ENCODE data around the gene CFAP65. TPM values are rescaled to one million over a fixed set of nuclear protein-coding genes. Genes with fewer than 3 reads are reported as not detected.

Gene CFAP65
- total RNA-seq, 1 donor from 2014 or later, result 0.80 TPM

GRCh38 chr2:218963601-218964000 lies 77.7 kb downstream of the CFAP65 start:
- Histone ChIP-seq H3K4me1 (peaks cover 27% of the 10 kb centered on the region), H3F3A (ENCODE audit: low read depth) (peaks cover 15% of the 10 kb centered on the region), H3K79me2 (ENCODE audit: low read depth) (no peaks in the 10 kb centered on the region), H3K4me2 (peak overlapping the region; percentile 77), H3K27ac (no peak overlapping the region), H3K36me3 (no peaks in the 10 kb centered on the region), H4K20me1 (ENCODE audit: low read depth) (peaks cover 26% of the 10 kb centered on the region), H3K9ac (no peak overlapping the region), H3K27me3 (peaks cover 67% of the 10 kb centered on the region), H2AFZ (replicated peaks) (peak overlapping the region; percentile 31), H3K9me3 (ENCODE audit: low read depth) (no peaks in the 10 kb centered on the region), H3K4me3 (peak overlapping the region; percentile 56)
- Mint-ChIP-seq H3K9me3 (no peaks in the 10 kb centered on the region), H3K27me3 (ENCODE audit: insufficient read depth, low read depth) (peaks cover 53% of the 10 kb centered on the region), H3K4me1 (peaks cover 40% of the 10 kb centered on the region), H3K4me3 (peak overlapping the region; percentile 86), H3K27ac (peak overlapping the region; percentile 96), H3K36me3 (peaks cover 2% of the 10 kb centered on the region)
- TF ChIP-seq CTCF (IDR thresholded peaks at IDR 0.05) (no peak), EZH2 (IDR thresholded peaks at IDR 0.05) (no peak), EZH2phosphoT487 (IDR thresholded peaks at IDR 0.05) (no peak)
- DNase-seq (ENCODE audit: low spot score), result peak; percentile 62

GRCh38 chr2:218962859-218963492 lies 78.3 kb downstream of the CFAP65 start:
- H4K20me1 ChIP-seq (ENCODE audit: low read depth), result peaks cover 26% of the 10 kb centered on the region
- Mint-ChIP-seq H3K27ac (peak overlapping the region; percentile 96), H3K4me3 (peak overlapping the region; percentile 86), H3K9me3 (no peaks in the 10 kb centered on the region), H3K4me1 (peaks cover 40% of the 10 kb centered on the region), H3K36me3 (peaks cover 2% of the 10 kb centered on the region), H3K27me3 (ENCODE audit: insufficient read depth, low read depth) (peaks cover 54% of the 10 kb centered on the region)
- peaks cover 15% of the 10 kb centered on the region for H3F3A ChIP-seq (ENCODE audit: low read depth)
- peak overlapping the region; percentile 77 for H3K4me2 ChIP-seq
- H3K27ac ChIP-seq, result no peak overlapping the region
- H3K4me3 ChIP-seq, result peak overlapping the region; percentile 56
- DNase-seq (ENCODE audit: low spot score), result peak; percentile 98
- H3K4me1 ChIP-seq, result peaks cover 27% of the 10 kb centered on the region
- H3K36me3 ChIP-seq, result no peaks in the 10 kb centered on the region
- TF ChIP-seq EZH2phosphoT487 (IDR thresholded peaks at IDR 0.05), result peak; percentile 34
- TF ChIP-seq CTCF (IDR thresholded peaks at IDR 0.05), result no peak
- peak; percentile 62 for TF ChIP-seq EZH2 (IDR thresholded peaks at IDR 0.05)
- peaks cover 67% of the 10 kb centered on the region for H3K27me3 ChIP-seq
- H2AFZ ChIP-seq (replicated peaks), result no peak overlapping the region
- H3K9ac ChIP-seq, result no peak overlapping the region
- no peaks in the 10 kb centered on the region for H3K9me3 ChIP-seq (ENCODE audit: low read depth)
- no peaks in the 10 kb centered on the region for H3K79me2 ChIP-seq (ENCODE audit: low read depth)

- TF ChIP-seq CTCF (IDR thresholded peaks at IDR 0.05) (no peak), EZH2phosphoT487 (IDR thresholded peaks at IDR 0.05) (peak; percentile 31)
- Histone ChIP-seq H3K27ac (no peak overlapping the region), H3K9me3 (ENCODE audit: low read depth) (no peaks in the 10 kb centered on the region), H3K79me2 (ENCODE audit: low read depth) (no peaks in the 10 kb centered on the region), H3K4me3 (peak overlapping the region; percentile 27), H4K20me1 (ENCODE audit: low read depth) (peaks cover 26% of the 10 kb centered on the region), H3K36me3 (no peaks in the 10 kb centered on the region), H3K27me3 (peaks cover 67% of the 10 kb centered on the region), H3K9ac (no peak overlapping the region), H2AFZ (replicated peaks) (no peak overlapping the region), H3F3A (ENCODE audit: low read depth) (peaks cover 15% of the 10 kb centered on the region), H3K4me2 (peak overlapping the region; percentile 64), H3K4me1 (peaks cover 27% of the 10 kb centered on the region)
- H3K27ac Mint-ChIP-seq, result no peak overlapping the region
- H3K36me3 Mint-ChIP-seq, result peaks cover 2% of the 10 kb centered on the region
- peaks cover 55% of the 10 kb centered on the region for H3K27me3 Mint-ChIP-seq (ENCODE audit: insufficient read depth, low read depth)
- H3K9me3 Mint-ChIP-seq, result no peaks in the 10 kb centered on the region
- peak; percentile 75 for DNase-seq (ENCODE audit: low spot score)
- peak overlapping the region; percentile 86 for H3K4me3 Mint-ChIP-seq
- peaks cover 42% of the 10 kb centered on the region for H3K4me1 Mint-ChIP-seq
Measured at GRCh38 chr2:218961651-218962570, 79.4 kb downstream of the CFAP65 start.

Data from neural progenitor cell (in vitro differentiated cells).